NOMO-1 treated with dmso at 0.1 percent for 144 hours (cell line): ENCODE results near the gene TMEM209.
"Not testable (repeated sequence)": the region's sequence is repeated elsewhere in the genome, so short reads cannot be mapped to it uniquely, and the experiment has no call there.

ENCODE experiments used
- DNase-seq: peaks from one replicate; lab custom pipeline; 2025; ENCODE audit not compliant: unreplicated experiment; lab: John Stamatoyannopoulos, UW

TMEM209 gene

GRCh38 chr7:130174237-130174959, 30.8 kb downstream of the TMEM209 start:
- no peak for DNase-seq

GRCh38 chr7:130162196-130162595, 43.0 kb downstream of the TMEM209 start:
- DNase-seq, result no peak

GRCh38 chr7:130160455-130160854, 44.8 kb downstream of the TMEM209 start:
- DNase-seq, result no peak

GRCh38 chr7:130160023-130160422, 45.2 kb downstream of the TMEM209 start:
- no peak for DNase-seq

GRCh38 chr7:130157700-130158099, 47.5 kb downstream of the TMEM209 start:
- DNase-seq, result no peak

GRCh38 chr7:130156140-130156539, 49.1 kb downstream of the TMEM209 start:
- DNase-seq, result no peak

- DNase-seq, result no peak
Observed at GRCh38 chr7:130154501-130155317, 50.5 kb downstream of the TMEM209 start.

GRCh38 chr7:130154131-130154500, 51.1 kb downstream of the TMEM209 start:
- no peak for DNase-seq

- DNase-seq, result no peak
Observed at GRCh38 chr7:130153211-130153908, 51.8 kb downstream of the TMEM209 start.

- no peak for DNase-seq
Observed at GRCh38 chr7:130152493-130153210, 52.6 kb downstream of the TMEM209 start.

GRCh38 chr7:130151591-130152492, 53.4 kb downstream of the TMEM209 start:
- DNase-seq, result no peak

- no peak for DNase-seq
Observed at GRCh38 chr7:130150587-130150986, 54.6 kb downstream of the TMEM209 start.

- DNase-seq, result no peak
Observed at GRCh38 chr7:130149281-130150139, 55.7 kb downstream of the TMEM209 start.

- no peak for DNase-seq
Observed at GRCh38 chr7:130148561-130148960, 56.6 kb downstream of the TMEM209 start.

GRCh38 chr7:130147710-130148325, 57.4 kb downstream of the TMEM209 start:
- no peak for DNase-seq

GRCh38 chr7:130146693-130147405, 58.4 kb downstream of the TMEM209 start:
- no peak for DNase-seq

- not testable (repeated sequence) for DNase-seq
Observed at GRCh38 chr7:130146142-130146541, 59.1 kb downstream of the TMEM209 start.
